Ishikawa (cell line): ENCODE data around the gene KLF16.

Source experiments
- CEBPB ChIP-seq: IDR thresholded peaks from 2 replicates; pipeline ENCODE4 v1.6.1; 2012
- CREB1 ChIP-seq: IDR thresholded peaks from 2 replicates; pipeline ENCODE4 v1.6.1; 2012; ENCODE audit warnings: low read depth
- EGR1 ChIP-seq: IDR thresholded peaks from 2 replicates; pipeline ENCODE4 v1.6.1; 2012
- EP300 ChIP-seq: IDR thresholded peaks from 2 replicates; pipeline ENCODE4 v1.6.1; 2012; ENCODE audit warnings: borderline replicate concordance
- FOXM1 ChIP-seq: IDR thresholded peaks from 2 replicates; pipeline ENCODE4 v1.6.1; 2012; ENCODE audit warnings: low read depth, borderline replicate concordance
- MAX ChIP-seq: IDR thresholded peaks from 2 replicates; pipeline ENCODE4 v1.6.1; 2012
- NFIC ChIP-seq: IDR thresholded peaks from 2 replicates; pipeline ENCODE4 v1.6.1; 2012
- RAD21 ChIP-seq: IDR thresholded peaks from 2 replicates; pipeline ENCODE4 v1.6.1; 2012; ENCODE audit warnings: low read depth
- REST ChIP-seq: IDR thresholded peaks from 2 replicates; pipeline ENCODE4 v1.6.1; 2012; ENCODE audit warnings: low read depth, mild to moderate bottlenecking
- TAF1 ChIP-seq: IDR thresholded peaks from 2 replicates; pipeline ENCODE4 v1.6.1; 2012; ENCODE audit warnings: low read depth, mild to moderate bottlenecking
- TCF12 ChIP-seq: IDR thresholded peaks from 2 replicates; pipeline ENCODE4 v1.6.1; 2012; ENCODE audit warnings: low read depth
- TEAD4 ChIP-seq: IDR thresholded peaks from 2 replicates; pipeline ENCODE4 v1.6.1; 2012
- YY1 ChIP-seq: IDR thresholded peaks from 2 replicates; pipeline ENCODE4 v1.6.1; 2012; ENCODE audit warnings: low read depth
- ZBTB7A ChIP-seq: IDR thresholded peaks from 2 replicates; pipeline ENCODE4 v1.6.1; 2012; ENCODE audit warnings: low read depth

KLF16 gene

GRCh38 chr19:1857648-1858326 lies 5.6 kb downstream of the KLF16 start:
- TF ChIP-seq EGR1: no peak
- TF ChIP-seq TAF1: no peak
- no peak for TF ChIP-seq REST
- no peak for TF ChIP-seq RAD21
- TF ChIP-seq FOXM1: no peak
- TF ChIP-seq TEAD4: no peak

GRCh38 chr19:1856698-1857603 lies 6.4 kb downstream of the KLF16 start:
- 0 out of 2 replicates have a peak, but pooled peaks have one; percentile 21 for TF ChIP-seq YY1
- no peak for TF ChIP-seq EP300

- TF ChIP-seq CEBPB: no peak
- no peak for TF ChIP-seq EGR1
- no peak for TF ChIP-seq TCF12
- no peak for TF ChIP-seq TEAD4
- TF ChIP-seq NFIC: no peak
- TF ChIP-seq EP300: no peak
- TF ChIP-seq MAX: no peak
- TF ChIP-seq RAD21: no peak
- no peak for TF ChIP-seq REST
- TF ChIP-seq CREB1: no peak
- no peak for TF ChIP-seq TAF1
Observed at GRCh38 chr19:1856345-1856697, 7.1 kb downstream of the KLF16 start.

- TF ChIP-seq EP300 (no peak), ZBTB7A (no peak), RAD21 (no peak), REST (no peak), EGR1 (no peak), TCF12 (no peak), CREB1 (no peak), TAF1 (no peak), NFIC (no peak), YY1 (no peak), FOXM1 (no peak), CEBPB (no peak)
Observed at GRCh38 chr19:1855828-1856255, 7.5 kb downstream of the KLF16 start.

GRCh38 chr19:1855040-1855827 lies 8.1 kb downstream of the KLF16 start:
- TF ChIP-seq FOXM1 (no peak), YY1 (0 out of 2 replicates have a peak, but pooled peaks have one; percentile 25)
